ENCODE results near the gene DNAJC10.

DNA sequence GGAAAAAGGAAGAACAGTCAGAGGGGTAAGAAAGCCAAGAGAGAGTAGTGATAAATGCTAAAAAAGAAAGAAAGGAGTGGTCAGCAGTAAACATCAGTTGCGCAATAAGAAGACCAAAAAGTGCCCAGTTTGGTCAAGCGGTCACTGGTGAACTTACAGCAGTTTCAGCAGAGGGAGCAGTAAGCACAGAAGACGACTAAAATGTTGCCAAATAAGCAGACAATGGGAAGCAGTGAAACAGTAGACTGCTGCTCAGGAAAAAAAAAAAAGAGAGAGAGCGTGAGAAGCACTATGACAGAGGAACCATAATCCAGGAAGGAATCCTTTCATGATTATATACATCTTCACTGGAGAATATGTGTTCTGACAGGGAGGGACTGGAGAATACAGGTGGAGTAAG, 45.8 kb downstream of the DNAJC10 start:
- no peak for TF ChIP-seq HDGF (IDR thresholded peaks at IDR 0.05)
- no peak for TF ChIP-seq POLR2A (conservative IDR thresholded peaks at IDR 0.05)
- TF ChIP-seq EP300 (IDR thresholded peaks at IDR 0.05; ENCODE audit: low read length), result no peak
- no peak for TF ChIP-seq NFIC (IDR thresholded peaks at IDR 0.05)
- TF ChIP-seq, protein P1, sequence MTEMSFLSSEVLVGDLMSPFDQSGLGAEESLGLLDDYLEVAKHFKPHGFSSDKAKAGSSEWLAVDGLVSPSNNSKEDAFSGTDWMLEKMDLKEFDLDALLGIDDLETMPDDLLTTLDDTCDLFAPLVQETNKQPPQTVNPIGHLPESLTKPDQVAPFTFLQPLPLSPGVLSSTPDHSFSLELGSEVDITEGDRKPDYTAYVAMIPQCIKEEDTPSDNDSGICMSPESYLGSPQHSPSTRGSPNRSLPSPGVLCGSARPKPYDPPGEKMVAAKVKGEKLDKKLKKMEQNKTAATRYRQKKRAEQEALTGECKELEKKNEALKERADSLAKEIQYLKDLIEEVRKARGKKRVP (CRISPR knock-in tag; IDR thresholded peaks at IDR 0.05), result no peak
- no peak for TF ChIP-seq CAMTA2 (CRISPR knock-in tag; conservative IDR thresholded peaks at IDR 0.05)
- no peak for TF ChIP-seq HMG20B (CRISPR knock-in tag; IDR thresholded peaks at IDR 0.05)
- TF ChIP-seq SREBF2 (CRISPR knock-in tag; IDR thresholded peaks at IDR 0.05), result no peak
- no peak for TF ChIP-seq ZFP91 (CRISPR knock-in tag; IDR thresholded peaks at IDR 0.05)
